HG03103 (cell line): ENCODE results near the gene ACKR4.
"Not testable (repeated sequence)": the region's sequence is repeated elsewhere in the genome, so short reads cannot be mapped to it uniquely, and the experiment has no call there.

Experiments used
- ATAC-seq: cut with Tn5 transposase; IDR thresholded peaks from one replicate; pipeline ENCODE4 v1.9.1; 2021; ENCODE audit warnings: low read depth; ENCODE audit not compliant: unreplicated experiment

The ACKR4 gene

DNA sequence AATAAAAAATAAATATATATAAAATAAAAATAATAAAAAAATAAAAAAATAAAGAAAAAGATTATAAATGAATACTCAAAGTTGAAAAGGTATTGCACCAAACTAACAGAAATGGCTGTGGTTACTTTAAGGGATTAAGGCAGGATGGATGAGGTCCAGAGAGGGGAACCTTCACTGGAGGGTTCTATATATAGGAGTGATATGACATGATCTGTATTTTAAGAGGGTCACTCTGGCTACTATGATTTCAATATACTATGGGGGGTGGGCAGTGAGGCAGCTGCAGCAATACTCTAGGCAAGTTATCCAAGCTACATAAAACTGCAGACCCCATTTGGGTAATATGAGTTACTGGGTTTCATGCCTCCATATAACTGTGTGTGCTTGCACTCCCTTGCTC is 38.0 kb downstream of the ACKR4 start:
- no peak for ATAC-seq

DNA sequence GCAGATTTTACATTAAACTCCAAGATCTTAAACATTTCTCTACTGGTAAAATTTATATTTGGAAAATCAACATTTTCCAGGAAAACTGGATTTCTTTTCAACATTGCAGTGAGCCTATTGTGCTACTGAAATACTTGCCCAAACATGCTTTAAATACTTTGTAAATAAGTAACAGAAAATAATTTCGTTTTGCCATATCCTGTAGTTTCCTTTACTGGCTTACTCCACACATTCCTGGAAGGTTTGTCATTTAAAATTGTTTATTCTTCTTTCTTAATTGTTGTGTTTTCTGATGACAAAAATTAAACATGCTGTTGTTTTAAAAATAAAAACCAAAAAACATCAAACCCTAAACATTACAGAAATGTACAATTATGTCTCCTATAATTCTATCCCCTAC is 40.5 kb downstream of the ACKR4 start:
- ATAC-seq: no peak

- ATAC-seq: no peak
Observed at GRCh38 chr3:132638706-132639105, 41.6 kb downstream of the ACKR4 start.

DNA sequence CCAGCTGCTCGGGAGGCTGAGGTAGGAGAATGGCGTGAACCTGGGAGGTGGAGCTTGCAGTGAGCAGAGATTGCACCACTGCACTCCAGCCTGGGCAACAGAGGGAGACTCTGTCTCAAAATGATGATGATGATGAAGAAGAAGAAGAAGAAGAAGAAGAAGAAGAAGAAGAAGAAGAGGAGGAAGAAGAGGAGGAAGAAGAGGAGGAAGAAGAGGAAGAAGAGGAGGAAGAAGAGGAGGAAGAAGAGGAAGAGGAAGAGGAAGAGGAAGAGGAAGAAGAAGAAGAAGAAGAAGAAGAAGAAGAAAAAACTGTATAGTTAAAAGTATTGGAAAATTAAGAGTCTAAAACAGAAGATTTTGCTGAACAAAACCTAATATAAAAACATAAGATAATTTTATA is 44.4 kb downstream of the ACKR4 start:
- not testable (repeated sequence) for ATAC-seq

- peak; percentile 54 for ATAC-seq
Observed at GRCh38 chr3:132641837-132642538, 44.9 kb downstream of the ACKR4 start.

DNA sequence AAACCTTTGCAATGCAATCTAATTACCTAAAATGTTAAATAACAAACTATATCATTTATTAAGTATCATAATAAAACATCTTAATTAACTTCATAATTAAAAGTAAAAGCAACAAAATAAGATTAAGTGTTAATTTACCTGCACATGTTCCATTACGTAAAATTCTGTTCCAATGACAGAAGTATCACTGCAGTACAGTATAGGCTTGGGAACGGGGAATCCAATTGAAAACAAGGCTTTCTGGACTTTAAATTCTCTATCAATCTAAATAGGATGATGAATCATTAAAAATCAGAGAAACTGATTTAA is 45.4 kb downstream of the ACKR4 start:
- ATAC-seq: no peak

GRCh38 chr3:132643366-132643765 is 46.3 kb downstream of the ACKR4 start:
- no peak for ATAC-seq

GRCh38 chr3:132645058-132645457 is 48.0 kb downstream of the ACKR4 start:
- ATAC-seq: no peak

- no peak for ATAC-seq
Observed at GRCh38 chr3:132650153-132650552, 53.1 kb downstream of the ACKR4 start.
